ENCODE results near the gene TLE5. TPM values are rescaled to one million over a fixed set of nuclear protein-coding genes. Genes with fewer than 3 reads are reported as not detected.

TLE5 gene
- polyA plus RNA-seq, 1 donor from 2014 or later: 153 TPM

- H4K20me1 ChIP-seq (ENCODE audit: insufficient read depth): no peaks in the 10 kb centered on the region
- no peaks in the 10 kb centered on the region for H3K9me2 ChIP-seq (ENCODE audit: insufficient read depth, low read length)
- no peaks in the 10 kb centered on the region for H3K36me3 ChIP-seq (ENCODE audit: insufficient read depth, low read length)
- TF ChIP-seq CTCF (IDR thresholded peaks at IDR 0.05; ENCODE audit: poor library complexity, severe bottlenecking) (no peak), EP300 (conservative IDR thresholded peaks at IDR 0.05; ENCODE audit: poor library complexity, severe bottlenecking) (no peak), POLR2AphosphoS5 (IDR thresholded peaks at IDR 0.05) (no peak), MXI1 (conservative IDR thresholded peaks at IDR 0.05; ENCODE audit: poor library complexity, severe bottlenecking) (no peak), EZH2 (IDR thresholded peaks at IDR 0.05; ENCODE audit: borderline replicate concordance, insufficient read depth, low read length, poor library complexity, severe bottlenecking) (no peak), RAD21 (conservative IDR thresholded peaks at IDR 0.05) (no peak), SMC3 (conservative IDR thresholded peaks at IDR 0.05; ENCODE audit: poor library complexity) (no peak), TAF1 (IDR thresholded peaks at IDR 0.05; ENCODE audit: low read depth) (no peak), REST (IDR thresholded peaks at IDR 0.05; ENCODE audit: borderline replicate concordance) (no peak)
- H3K27me3 ChIP-seq (ENCODE audit: insufficient read depth, low read depth, low read length): peaks cover 65% of the 10 kb centered on the region
- H3K9ac ChIP-seq (ENCODE audit: low read length): no peak overlapping the region
- H3K4me3 ChIP-seq (ENCODE audit: low read length): no peak overlapping the region
- H2AFZ ChIP-seq (ENCODE audit: low read depth, low read length): no peak overlapping the region
- no peaks in the 10 kb centered on the region for H3F3A ChIP-seq (ENCODE audit: insufficient read depth, low read length, poor library complexity, severe bottlenecking)
- H3K79me2 ChIP-seq (replicated peaks; ENCODE audit: insufficient read depth, low read length): no peaks in the 10 kb centered on the region
- H3K9me3 ChIP-seq (ENCODE audit: low read length): no peaks in the 10 kb centered on the region
- H3K27ac ChIP-seq (ENCODE audit: low read length): no peak overlapping the region
- H3K4me2 ChIP-seq (ENCODE audit: low read length): no peak overlapping the region
Observed at GRCh38 chr19:3041327-3041726, 21.0 kb downstream of the TLE5 start.

GRCh38 chr19:3039641-3040077 is 22.6 kb downstream of the TLE5 start:
- TF ChIP-seq TAF1 (IDR thresholded peaks at IDR 0.05; ENCODE audit: low read depth) (no peak), REST (IDR thresholded peaks at IDR 0.05; ENCODE audit: borderline replicate concordance) (no peak), MXI1 (conservative IDR thresholded peaks at IDR 0.05; ENCODE audit: poor library complexity, severe bottlenecking) (no peak), CTCF (IDR thresholded peaks at IDR 0.05; ENCODE audit: poor library complexity, severe bottlenecking) (no peak), POLR2AphosphoS5 (IDR thresholded peaks at IDR 0.05) (no peak), SMC3 (conservative IDR thresholded peaks at IDR 0.05; ENCODE audit: poor library complexity) (no peak), EP300 (conservative IDR thresholded peaks at IDR 0.05; ENCODE audit: poor library complexity, severe bottlenecking) (no peak), RAD21 (conservative IDR thresholded peaks at IDR 0.05) (no peak), EZH2 (IDR thresholded peaks at IDR 0.05; ENCODE audit: borderline replicate concordance, insufficient read depth, low read length, poor library complexity, severe bottlenecking) (no peak)
- no peaks in the 10 kb centered on the region for H3F3A ChIP-seq (ENCODE audit: insufficient read depth, low read length, poor library complexity, severe bottlenecking)
- no peak overlapping the region for H3K4me2 ChIP-seq (ENCODE audit: low read length)
- no peaks in the 10 kb centered on the region for H3K36me3 ChIP-seq (ENCODE audit: insufficient read depth, low read length)
- peaks cover 58% of the 10 kb centered on the region for H3K27me3 ChIP-seq (ENCODE audit: insufficient read depth, low read depth, low read length)
- H4K20me1 ChIP-seq (ENCODE audit: insufficient read depth): no peaks in the 10 kb centered on the region
- no peak overlapping the region for H3K4me3 ChIP-seq (ENCODE audit: low read length)
- no peaks in the 10 kb centered on the region for H3K9me3 ChIP-seq (ENCODE audit: low read length)
- H3K27ac ChIP-seq (ENCODE audit: low read length): no peak overlapping the region
- H3K9ac ChIP-seq (ENCODE audit: low read length): no peak overlapping the region
- no peaks in the 10 kb centered on the region for H3K9me2 ChIP-seq (ENCODE audit: insufficient read depth, low read length)
- H3K79me2 ChIP-seq (replicated peaks; ENCODE audit: insufficient read depth, low read length): no peaks in the 10 kb centered on the region
- no peak overlapping the region for H2AFZ ChIP-seq (ENCODE audit: low read depth, low read length)
